ENCODE results near the gene CFAP45.
A peak's percentile ranks its signal among the peaks of the same experiment; 100 is the strongest.

CFAP45 gene

DNA sequence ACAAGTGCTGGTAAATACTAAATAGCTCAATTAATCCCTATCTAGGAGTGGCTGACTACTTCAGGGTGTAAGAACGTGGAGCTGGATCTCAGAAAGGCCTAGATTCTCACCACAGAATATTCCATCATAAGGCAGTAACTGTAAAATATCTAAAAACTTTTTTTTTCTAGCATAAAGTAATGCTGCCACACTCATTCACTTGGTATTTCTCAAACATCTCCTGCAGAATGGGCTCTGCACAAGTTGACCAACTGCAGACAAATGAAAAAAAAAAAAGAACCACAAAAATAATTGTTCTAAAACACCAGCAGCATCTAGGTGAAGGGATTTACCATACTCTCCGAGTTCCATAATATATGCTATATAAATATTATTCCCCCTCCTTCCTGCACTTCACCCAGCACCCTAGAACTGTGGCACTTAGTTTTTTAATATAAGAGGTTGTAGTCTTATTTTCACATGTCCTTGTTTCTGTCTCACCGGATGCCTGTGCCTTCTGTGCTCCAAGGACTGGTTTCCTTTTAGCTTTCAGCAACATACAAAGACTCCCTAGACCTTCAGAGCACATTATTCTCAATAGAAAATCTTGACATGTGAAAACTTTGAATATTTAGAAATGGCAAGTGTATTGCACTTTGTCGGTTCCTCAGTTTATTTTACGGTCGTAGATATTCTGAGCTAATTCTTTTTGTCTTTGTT is 46.4 kb downstream of the CFAP45 start:
- TF ChIP-seq, protein P1, sequence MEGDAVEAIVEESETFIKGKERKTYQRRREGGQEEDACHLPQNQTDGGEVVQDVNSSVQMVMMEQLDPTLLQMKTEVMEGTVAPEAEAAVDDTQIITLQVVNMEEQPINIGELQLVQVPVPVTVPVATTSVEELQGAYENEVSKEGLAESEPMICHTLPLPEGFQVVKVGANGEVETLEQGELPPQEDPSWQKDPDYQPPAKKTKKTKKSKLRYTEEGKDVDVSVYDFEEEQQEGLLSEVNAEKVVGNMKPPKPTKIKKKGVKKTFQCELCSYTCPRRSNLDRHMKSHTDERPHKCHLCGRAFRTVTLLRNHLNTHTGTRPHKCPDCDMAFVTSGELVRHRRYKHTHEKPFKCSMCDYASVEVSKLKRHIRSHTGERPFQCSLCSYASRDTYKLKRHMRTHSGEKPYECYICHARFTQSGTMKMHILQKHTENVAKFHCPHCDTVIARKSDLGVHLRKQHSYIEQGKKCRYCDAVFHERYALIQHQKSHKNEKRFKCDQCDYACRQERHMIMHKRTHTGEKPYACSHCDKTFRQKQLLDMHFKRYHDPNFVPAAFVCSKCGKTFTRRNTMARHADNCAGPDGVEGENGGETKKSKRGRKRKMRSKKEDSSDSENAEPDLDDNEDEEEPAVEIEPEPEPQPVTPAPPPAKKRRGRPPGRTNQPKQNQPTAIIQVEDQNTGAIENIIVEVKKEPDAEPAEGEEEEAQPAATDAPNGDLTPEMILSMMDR (IDR thresholded peaks at IDR 0.05; ENCODE audit: low read depth, low read length, missing control alignments), result no peak
- H3K4me3 ChIP-seq (ENCODE audit: low read depth, low read length), result no peak overlapping the region
- DNase-seq (ENCODE audit: low read depth), result no peak

DNA sequence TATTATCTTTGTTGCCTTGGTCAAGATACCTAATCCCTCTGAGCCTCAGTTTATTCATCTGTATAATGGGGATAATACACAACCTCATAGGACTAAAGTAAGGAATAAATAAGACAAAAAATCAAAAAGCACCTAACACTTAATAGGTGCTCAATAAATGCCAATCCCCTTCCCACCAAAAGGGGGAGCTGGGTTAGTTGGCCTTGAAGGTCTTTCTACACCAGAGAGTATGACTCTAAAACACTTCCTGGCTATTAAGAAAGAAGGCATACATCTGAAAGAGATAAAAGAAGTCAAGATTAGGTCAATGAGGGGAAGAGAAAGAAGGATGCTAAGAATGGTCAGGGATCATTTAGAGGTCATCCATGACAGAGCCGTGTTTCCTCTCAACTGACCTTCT is 48.6 kb downstream of the CFAP45 start:
- no peak overlapping the region for H3K4me3 ChIP-seq (ENCODE audit: low read depth, low read length)
- TF ChIP-seq, protein P1 (IDR thresholded peaks at IDR 0.05; ENCODE audit: low read depth, low read length, missing control alignments), result peak; percentile 37
- DNase-seq (ENCODE audit: low read depth), result no peak

- no peak overlapping the region for H3K4me3 ChIP-seq (ENCODE audit: low read depth, low read length)
- TF ChIP-seq, protein P1 (IDR thresholded peaks at IDR 0.05; ENCODE audit: low read depth, low read length, missing control alignments), result no peak
- DNase-seq (ENCODE audit: low read depth), result no peak
Measured at GRCh38 chr1:159849626-159850366, 50.2 kb downstream of the CFAP45 start.

- no peak for DNase-seq (ENCODE audit: low read depth)
- H3K4me3 ChIP-seq (ENCODE audit: low read depth, low read length), result no peak overlapping the region
- TF ChIP-seq, protein P1 (IDR thresholded peaks at IDR 0.05; ENCODE audit: low read depth, low read length, missing control alignments), result no peak
Measured at GRCh38 chr1:159848326-159848725, 51.6 kb downstream of the CFAP45 start.

DNA sequence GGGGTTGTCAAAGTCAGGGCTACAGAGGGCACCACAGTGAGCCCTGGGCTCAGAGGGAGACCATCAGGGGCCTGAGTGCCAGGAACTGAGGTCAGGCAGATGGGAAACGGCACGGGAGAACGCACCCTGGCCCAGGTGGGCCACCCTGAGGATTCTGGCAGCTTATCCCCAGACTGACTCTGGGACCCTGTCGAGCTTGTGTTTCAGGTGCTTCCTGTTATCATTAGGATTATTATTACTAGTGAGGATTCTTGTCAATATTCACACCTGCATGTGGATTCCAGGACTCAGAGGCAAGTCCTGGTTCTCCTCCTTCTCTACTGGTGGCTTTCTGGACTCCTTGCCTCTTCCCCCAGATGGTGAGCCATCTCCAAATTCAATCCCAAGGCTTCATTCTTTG is 52.7 kb downstream of the CFAP45 start:
- TF ChIP-seq, protein P1 (IDR thresholded peaks at IDR 0.05; ENCODE audit: low read depth, low read length, missing control alignments), result no peak
- DNase-seq (ENCODE audit: low read depth), result no peak
- H3K4me3 ChIP-seq (ENCODE audit: low read depth, low read length), result no peak overlapping the region

GRCh38 chr1:159845751-159846629 is 54.0 kb downstream of the CFAP45 start:
- no peak overlapping the region for H3K4me3 ChIP-seq (ENCODE audit: low read depth, low read length)
- TF ChIP-seq, protein P1 (IDR thresholded peaks at IDR 0.05; ENCODE audit: low read depth, low read length, missing control alignments), result no peak
- no peak for DNase-seq (ENCODE audit: low read depth)

Measured in GM12864 (cell line).